Panc1 (cell line): ENCODE measurements around the gene HOXA5. TPM values are rescaled to one million over a fixed set of nuclear protein-coding genes. Genes with fewer than 3 reads are reported as not detected.

Source experiments
- ATAC-seq: fragments of 200-7000 bp; cut with Tn5 transposase; 2 replicates; pipeline ENCODE4 v1.9.1; 2020; ENCODE audit warnings: mild to moderate bottlenecking, moderate library complexity
- BruUV-seq: library from RNA; stranded (reverse); fragments of 400-500 nt; replicated peaks from 2 replicates; lab custom pipeline; 2021; lab: Mats Ljungman, UMichigan
- CTCF ChIA-PET: fragments of 300-600 bp; sonication (Branson Sonifier 250); formaldehyde crosslinking; loops from one replicate; lab custom pipeline; 2022; ENCODE audit warnings: antibody characterized with exemption; lab: Charles Lee
- POLR2A ChIA-PET: fragments of 300-600 bp; sonication (Branson Sonifier 250); formaldehyde crosslinking; loops from one replicate; lab custom pipeline; 2022; ENCODE audit warnings: antibody characterized with exemption; lab: Charles Lee
- DNase-seq: peaks from one replicate; pipeline ENCODE4 v3.0.0-alpha.2; 2010; ENCODE audit warnings: low read depth, low spot score
- H3K27ac ChIP-seq: 2 replicates; pipeline ENCODE4 v1.5.1; 2011; ENCODE audit warnings: mild to moderate bottlenecking, low read length, inconsistent platforms
- H3K27me3 ChIP-seq: fragments of 200-500 bp; sonication (Bioruptor generic); 2 replicates; pipeline ENCODE4 v1.6.0; 2014; ENCODE audit warnings: low read length, inconsistent platforms; ENCODE audit not compliant: control insufficient read depth, insufficient read depth
- H3K36me3 ChIP-seq: fragments of 200-500 bp; sonication (Bioruptor generic); 2 replicates; pipeline ENCODE4 v1.5.1; 2014; ENCODE audit warnings: inconsistent platforms, mild to moderate bottlenecking, low read length, moderate library complexity; ENCODE audit not compliant: control insufficient read depth, insufficient read depth
- H3K4me1 ChIP-seq: 2 replicates; pipeline ENCODE4 v1.5.1; 2011; ENCODE audit warnings: inconsistent platforms, mild to moderate bottlenecking, low read length, moderate library complexity; ENCODE audit not compliant: control insufficient read depth, insufficient read depth
- H3K4me3 ChIP-seq, 2 experiments: 2 replicates each; pipeline ENCODE4 v1.5.1; 2011 to 2012; ENCODE audit warnings: low read depth in 2 of 2, low read length in 2 of 2, mild to moderate bottlenecking in 2 of 2, inconsistent platforms in 1 of 2, moderate library complexity in 1 of 2
- H3K9me3 ChIP-seq: fragments of 200-500 bp; sonication (Bioruptor generic); 2 replicates; pipeline ENCODE4 v1.5.1; 2014; ENCODE audit warnings: low read depth, mild to moderate bottlenecking, inconsistent platforms, low read length, moderate library complexity; ENCODE audit not compliant: control insufficient read depth, insufficient read depth
- CTCF ChIP-seq: fragments of 450-650 bp; IDR thresholded peaks from 2 replicates; pipeline ENCODE4 v1.5.1; 2017; ENCODE audit warnings: mild to moderate bottlenecking
- POLR2AphosphoS5 ChIP-seq: IDR thresholded peaks from 2 replicates; pipeline ENCODE4 v1.6.1; 2012; ENCODE audit warnings: mild to moderate bottlenecking, low read depth, low read length, moderate library complexity
- SIN3A ChIP-seq: IDR thresholded peaks from 2 replicates; pipeline ENCODE4 v1.6.1; 2012; ENCODE audit warnings: low read depth, mild to moderate bottlenecking, low read length, moderate library complexity, borderline replicate concordance; ENCODE audit not compliant: insufficient read depth
- TCF7L2 ChIP-seq: IDR thresholded peaks from 2 replicates; pipeline ENCODE4 v1.6.1; 2011; ENCODE audit warnings: mild to moderate bottlenecking, low read depth, low read length, inconsistent platforms
- in situ Hi-C: cut with HindIII; loops from 2 replicates; pipeline ENCODE4 v1.10.0; 2016; ENCODE audit warnings: low sequenced_read_pairs, low pct_unique_long_range_greater_than_20kb
- intact Hi-C: fragments of 100-400 bp; cut with micrococcal nuclease; formaldehyde crosslinking; loops from one replicate; pipeline ENCODE4 v1.10.0; 2022; ENCODE audit not compliant: unreplicated experiment
- total RNA-seq: library from RNA; stranded (reverse); gene quantifications from one replicate; pipeline ENCODE4 v1.2.1, GENCODE V29; 2021; ENCODE audit not compliant: unreplicated experiment
- TF ChIP-seq, protein P1 (sequence below), 2 experiments: IDR thresholded peaks; 2 replicates each; pipeline ENCODE4 v1.6.1; 2011 to 2012; ENCODE audit warnings: low read depth in 2 of 2, control low read depth in 1 of 2, low read length in 1 of 2, mild to moderate bottlenecking in 1 of 2, moderate library complexity in 1 of 2; ENCODE audit not compliant: insufficient read depth in 1 of 2

HOXA5 gene
- total RNA-seq, 1 experiment from 2014 or later = 3.9 TPM

GRCh38 chr7:27175626-27176523 is 32.4 kb upstream of the HOXA5 start:
- peaks cover 11% of the 10 kb centered on the region; the same call in 1 of the 2 replicates for H3K4me1 ChIP-seq
- H3K4me3 ChIP-seq = no peak overlapping the region
- TF ChIP-seq POLR2AphosphoS5 (no peak), TCF7L2 (no peak)
- intact Hi-C loops = no loop called here
- no peaks in the 10 kb centered on the region for H3K27me3 ChIP-seq
- DNase-seq (no peak), ATAC-seq (no peak)
- ChIA-PET CTCF (no interaction called here), POLR2A (no interaction called here)
- H3K27ac ChIP-seq = no peak overlapping the region
- BruUV-seq = no TSS peak
- no peaks in the 10 kb centered on the region for H3K9me3 ChIP-seq
- no peaks in the 10 kb centered on the region for H3K36me3 ChIP-seq
- in situ Hi-C loops = no loop called here

- peaks cover 11% of the 10 kb centered on the region; the same call in 1 of the 2 replicates for H3K4me1 ChIP-seq
- ATAC-seq = no peak
Observed at GRCh38 chr7:27174874-27175625, 31.6 kb upstream of the HOXA5 start.

DNA sequence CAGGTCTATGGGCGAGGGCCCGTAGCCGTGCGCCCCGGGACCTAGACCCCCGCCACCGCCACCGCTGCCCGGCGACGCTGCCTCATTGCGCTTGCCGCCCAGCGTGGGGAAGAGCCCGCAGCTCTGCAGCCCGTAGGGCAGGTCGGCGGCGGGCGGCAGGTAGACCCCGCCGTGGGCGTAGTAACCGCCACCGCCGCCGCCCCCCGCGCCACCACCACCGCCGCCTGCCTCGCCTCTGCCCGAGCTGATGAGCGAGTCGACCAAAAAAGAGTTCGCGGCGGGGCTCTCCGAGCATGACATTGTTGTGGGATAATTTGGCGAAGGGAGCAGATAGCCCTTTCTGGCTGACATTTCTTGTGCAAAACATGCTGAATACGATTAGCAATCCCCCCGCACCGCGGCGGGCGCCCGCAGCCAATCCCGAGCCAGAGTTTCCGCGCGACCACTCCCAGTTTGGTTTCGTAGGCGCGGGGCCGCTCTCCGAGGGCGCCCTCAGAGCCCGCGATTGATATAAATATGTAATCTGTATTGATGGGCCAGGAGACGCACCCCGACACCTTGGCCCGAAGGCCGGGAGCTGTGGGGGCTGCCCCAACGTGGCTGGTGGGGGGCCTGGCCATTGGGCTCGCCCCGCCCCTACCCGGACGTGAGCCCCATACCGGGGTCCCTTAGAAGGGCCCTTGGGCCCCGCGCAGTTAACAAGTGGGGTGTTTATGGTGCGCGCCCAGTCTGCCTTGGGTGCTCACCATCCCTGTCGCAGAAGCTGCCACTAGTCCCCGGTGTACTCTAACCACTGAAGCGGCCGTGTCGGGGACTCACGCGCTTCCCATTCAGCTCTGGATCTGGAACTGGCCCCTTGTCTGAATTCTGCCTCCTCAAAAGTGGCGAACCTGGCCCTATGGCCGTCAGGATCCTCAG is 30.7 kb upstream of the HOXA5 start, which contains the start of gene HOXA10:
HOXA10 (minus strand) TSS at position 365 of the 918 bp plus-strand sequence; CDS start at position 351, 14 bp downstream.
- TF ChIP-seq CTCF (no peak), TCF7L2 (no peak), POLR2AphosphoS5 (no peak), SIN3A (no peak)
- TF ChIP-seq, protein P1, sequence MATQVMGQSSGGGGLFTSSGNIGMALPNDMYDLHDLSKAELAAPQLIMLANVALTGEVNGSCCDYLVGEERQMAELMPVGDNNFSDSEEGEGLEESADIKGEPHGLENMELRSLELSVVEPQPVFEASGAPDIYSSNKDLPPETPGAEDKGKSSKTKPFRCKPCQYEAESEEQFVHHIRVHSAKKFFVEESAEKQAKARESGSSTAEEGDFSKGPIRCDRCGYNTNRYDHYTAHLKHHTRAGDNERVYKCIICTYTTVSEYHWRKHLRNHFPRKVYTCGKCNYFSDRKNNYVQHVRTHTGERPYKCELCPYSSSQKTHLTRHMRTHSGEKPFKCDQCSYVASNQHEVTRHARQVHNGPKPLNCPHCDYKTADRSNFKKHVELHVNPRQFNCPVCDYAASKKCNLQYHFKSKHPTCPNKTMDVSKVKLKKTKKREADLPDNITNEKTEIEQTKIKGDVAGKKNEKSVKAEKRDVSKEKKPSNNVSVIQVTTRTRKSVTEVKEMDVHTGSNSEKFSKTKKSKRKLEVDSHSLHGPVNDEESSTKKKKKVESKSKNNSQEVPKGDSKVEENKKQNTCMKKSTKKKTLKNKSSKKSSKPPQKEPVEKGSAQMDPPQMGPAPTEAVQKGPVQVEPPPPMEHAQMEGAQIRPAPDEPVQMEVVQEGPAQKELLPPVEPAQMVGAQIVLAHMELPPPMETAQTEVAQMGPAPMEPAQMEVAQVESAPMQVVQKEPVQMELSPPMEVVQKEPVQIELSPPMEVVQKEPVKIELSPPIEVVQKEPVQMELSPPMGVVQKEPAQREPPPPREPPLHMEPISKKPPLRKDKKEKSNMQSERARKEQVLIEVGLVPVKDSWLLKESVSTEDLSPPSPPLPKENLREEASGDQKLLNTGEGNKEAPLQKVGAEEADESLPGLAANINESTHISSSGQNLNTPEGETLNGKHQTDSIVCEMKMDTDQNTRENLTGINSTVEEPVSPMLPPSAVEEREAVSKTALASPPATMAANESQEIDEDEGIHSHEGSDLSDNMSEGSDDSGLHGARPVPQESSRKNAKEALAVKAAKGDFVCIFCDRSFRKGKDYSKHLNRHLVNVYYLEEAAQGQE (IDR thresholded peaks at IDR 0.05; ENCODE audit: insufficient read depth in 1 of 2, low read depth in 2 of 2, low read length in 1 of 2) = no peak
- intact Hi-C loops (no loop called here), in situ Hi-C loops (no loop called here)
- no TSS peak for BruUV-seq
- H3K4me1 ChIP-seq = peaks cover 7% of the 10 kb centered on the region; the same call in 1 of the 2 replicates
- CTCF ChIA-PET = no interaction called here
- no peak within 1 kb of the TSS for H3K4me3 ChIP-seq
- H3K9me3 ChIP-seq = no peaks in the 10 kb centered on the region
- ATAC-seq = no peak
- POLR2A ChIA-PET = no interaction called here
- no peak for DNase-seq
- H3K27me3 ChIP-seq = no peaks in the 10 kb centered on the region
- H3K27ac ChIP-seq = no peak within 1 kb of the TSS
- no peaks in the 10 kb centered on the region for H3K36me3 ChIP-seq

More at GRCh38 chr7:27174874-27175625, 31.6 kb upstream of the HOXA5 start:
- CTCF ChIA-PET = no interaction called here
- BruUV-seq = no TSS peak
- DNase-seq = no peak
- TF ChIP-seq CTCF = no peak
- intact Hi-C loops (no loop called here), in situ Hi-C loops (no loop called here)
- no peak overlapping the region for H3K4me3 ChIP-seq
- no peak overlapping the region for H3K27ac ChIP-seq
- no peaks in the 10 kb centered on the region for H3K9me3 ChIP-seq
- no peaks in the 10 kb centered on the region for H3K36me3 ChIP-seq
- POLR2A ChIA-PET = no interaction called here
- H3K27me3 ChIP-seq = no peaks in the 10 kb centered on the region
